HepG2 (cell line): ENCODE data around the gene YPEL5. TPM values are rescaled to one million over a fixed set of nuclear protein-coding genes. Genes with fewer than 3 reads are reported as not detected.

Source experiments
- ATAC-seq: fragments of 200-7000 bp; cut with Tn5 transposase; 3 replicates; pipeline ENCODE4 v1.9.1; 2020; ENCODE audit warnings: mild to moderate bottlenecking, moderate library complexity
- BruUV-seq: library from RNA; stranded (reverse); fragments of 400-500 nt; replicated peaks from 2 replicates; lab custom pipeline; 2021; lab: Mats Ljungman, UMichigan
- CTCF ChIA-PET: fragments of 300-600 bp; formaldehyde crosslinking; extraction: SDS; loops from one replicate; lab custom pipeline; 2021; ENCODE audit warnings: low total read pairs, inconsistent platforms, low intra/inter-chr PET ratio; lab: Yijun Ruan, JAX
- POLR2A ChIA-PET: fragments of 350-600 bp; sonication (Branson Sonifier 250); formaldehyde crosslinking; loops from one replicate; lab custom pipeline; 2020; ENCODE audit warnings: antibody characterized with exemption, inconsistent platforms; lab: Yijun Ruan, JAX
- DNase-seq: peaks from one replicate; pipeline ENCODE4 v3.0.0-alpha.2; 2015; ENCODE audit warnings: low spot score
- FAIRE-seq: peaks from 3 replicates; lab custom pipeline; 2011; peaks lifted over from hg19 to GRCh38; lab: Jason Lieb, UNC
- H2AFZ ChIP-seq: one replicate; pipeline ENCODE4 v1.6.1; 2011; ENCODE audit warnings: low read length, inconsistent platforms
- H3K27ac ChIP-seq: fragments of 300-600 bp; 3 replicates; pipeline ENCODE4 v1.8.0; 2011; ENCODE audit warnings: mixed run types, mild to moderate bottlenecking, mixed read lengths, low read length, inconsistent platforms; ENCODE audit not compliant: insufficient read depth; ENCODE audit errors: extremely low read length
- H3K27me3 ChIP-seq, 2 experiments: fragments of 200-600 bp in 1 of 2; 2 replicates in 1 of 2; 3 replicates in 1 of 2; pipeline versions ENCODE4 v1.6.0 to v1.8.0; 2011; ENCODE audit warnings: low read length in 2 of 2, mild to moderate bottlenecking in 2 of 2, moderate library complexity in 2 of 2, inconsistent platforms in 1 of 2; ENCODE audit not compliant: insufficient read depth in 2 of 2, control insufficient read depth in 1 of 2
- H3K36me3 ChIP-seq, 2 experiments: fragments of 200-600 bp in 1 of 2; replicated peaks in 1 of 2; 2 replicates in 1 of 2; 3 replicates in 1 of 2; pipeline versions ENCODE4 v1.5.1 to v1.8.0; 2011; ENCODE audit warnings: low read length in 2 of 2, inconsistent platforms in 1 of 2; ENCODE audit not compliant: insufficient read depth in 2 of 2, control insufficient read depth in 1 of 2
- H3K4me1 ChIP-seq: 2 replicates; pipeline ENCODE4 v1.5.1; 2012; ENCODE audit warnings: low read length, inconsistent platforms; ENCODE audit not compliant: insufficient read depth
- H3K4me2 ChIP-seq: 2 replicates; pipeline ENCODE4 v1.6.0; 2011; ENCODE audit warnings: low read depth, low read length, inconsistent platforms
- H3K4me3 ChIP-seq, 3 experiments: fragments of 200-600 bp in 1 of 3; sonication (generic), shearing (Covaris generic) in 1 of 3; replicated peaks in 1 of 3; 2 replicates each; pipeline ENCODE4 v1.5.1; 2011 to 2016; ENCODE audit warnings: low read length in 3 of 3, inconsistent platforms in 2 of 3, low read depth in 2 of 3, mild to moderate bottlenecking in 2 of 3, control low read depth in 1 of 3, mixed read lengths in 1 of 3; ENCODE audit not compliant: insufficient read depth in 1 of 3
- H3K79me2 ChIP-seq: one replicate; pipeline ENCODE4 v1.6.1; 2011; ENCODE audit warnings: low read length, inconsistent platforms; ENCODE audit not compliant: insufficient read depth
- H3K9ac ChIP-seq: 2 replicates; pipeline ENCODE4 v1.6.0; 2011; ENCODE audit warnings: mild to moderate bottlenecking, low read depth, low read length, inconsistent platforms; ENCODE audit not compliant: insufficient read depth
- H3K9me3 ChIP-seq: 2 replicates; pipeline ENCODE4 v1.5.1; 2012; ENCODE audit warnings: mild to moderate bottlenecking, low read length
- H4K20me1 ChIP-seq: 2 replicates; pipeline ENCODE4 v1.6.0; 2011; ENCODE audit warnings: inconsistent platforms, mild to moderate bottlenecking, low read length, moderate library complexity; ENCODE audit not compliant: insufficient read depth
- CCDC6 ChIP-seq: sonication (generic); formaldehyde crosslinking; IDR thresholded peaks from 2 replicates; pipeline ENCODE4 v1.8.1; 2022; ENCODE audit warnings: mild to moderate bottlenecking, missing genetic modification reagents, moderate library complexity
- MAFG ChIP-seq: sonication (generic); formaldehyde crosslinking; IDR thresholded peaks from 2 replicates; pipeline ENCODE4 v1.5.1; 2020; ENCODE audit warnings: mild to moderate bottlenecking, missing genetic modification reagents
- RFXANK ChIP-seq: IDR thresholded peaks from 2 replicates; pipeline ENCODE4 v1.6.1; 2016
- SP2 ChIP-seq: sonication (generic); formaldehyde crosslinking; IDR thresholded peaks from 2 replicates; pipeline ENCODE4 v1.5.1; 2020; ENCODE audit warnings: mild to moderate bottlenecking, missing genetic modification reagents
- TRIM24 ChIP-seq: sonication (generic); formaldehyde crosslinking; IDR thresholded peaks from 2 replicates; pipeline ENCODE4 v1.8.0; 2022; ENCODE audit warnings: mild to moderate bottlenecking, missing genetic modification reagents
- ZBTB10 ChIP-seq: sonication (generic); formaldehyde crosslinking; IDR thresholded peaks from 2 replicates; pipeline ENCODE4 v1.4.0; 2020; ENCODE audit warnings: missing genetic modification reagents, borderline replicate concordance
- ZBTB20 ChIP-seq: sonication (generic); formaldehyde crosslinking; IDR thresholded peaks from 2 replicates; pipeline ENCODE4 v1.8.1; 2023; ENCODE audit warnings: missing genetic modification reagents, low read depth, mild to moderate bottlenecking, borderline replicate concordance
- ZEB1 ChIP-seq: IDR thresholded peaks from 2 replicates; pipeline ENCODE4 v1.6.1; 2012; ENCODE audit warnings: mild to moderate bottlenecking, low read depth, inconsistent platforms; ENCODE audit not compliant: insufficient replicate concordance
- ZNF737 ChIP-seq: sonication (generic); formaldehyde crosslinking; IDR thresholded peaks from 2 replicates; pipeline ENCODE4 v1.5.0; 2020; ENCODE audit warnings: missing genetic modification reagents, mild to moderate bottlenecking, borderline replicate concordance
- ZNF816 ChIP-seq: sonication (generic); formaldehyde crosslinking; IDR thresholded peaks from 2 replicates; pipeline ENCODE4 v1.8.0; 2022; ENCODE audit warnings: missing genetic modification reagents, mild to moderate bottlenecking, borderline replicate concordance
- WGBS: methylation state at CpG from one replicate; pipeline ENCODE4 v1.1.6; 2017; ENCODE audit warnings: low lambda C conversion rate; 5-methylcytosine and 5-hydroxymethylcytosine counted together
- in situ Hi-C: cut with HindIII; loops from 2 replicates; pipeline ENCODE4 v1.10.0; 2017; ENCODE audit warnings: low pct_unique_long_range_greater_than_20kb; ENCODE audit not compliant: extremely low pct_ligation_motif_present
- intact Hi-C: fragments of 100-400 bp; cut with micrococcal nuclease; formaldehyde crosslinking; loops from one replicate; pipeline ENCODE4 v1.10.0; 2022; ENCODE audit not compliant: unreplicated experiment
- polyA plus RNA-seq, 8 experiments: library from polyadenylated mRNA; depleted of rRNA in 3 of 8; stranded (reverse) in 7 of 8; unstranded in 1 of 8; fragments of >200 nt; fragmentation: Illumina TruSeq in 4 of 8; extraction: Trizol in 4 of 8; gene quantifications; 2 replicates each; pipeline versions ENCODE4 v1.2.1 to v1.2.3, GENCODE V29; 2011 to 2016; ENCODE audit warnings: low read depth in 4 of 8, missing spikeins in 1 of 8, mixed read lengths in 1 of 8; ENCODE audit not compliant: insufficient read depth in 1 of 8
- total RNA-seq, 5 experiments: library from RNA; depleted of rRNA; stranded (reverse); fragments of >200 nt; fragmentation: Illumina TruSeq; extraction: Trizol; gene quantifications; 2 replicates each; pipeline ENCODE4 v1.2.3, GENCODE V29; 2016; ENCODE audit warnings: low read depth in 1 of 5
- TF ChIP-seq, protein P1 (sequence below): fragments of 450-650 bp; IDR thresholded peaks from 2 replicates; pipeline ENCODE4 v1.6.1; 2016
- TF ChIP-seq, protein P2 (sequence below): conservative IDR thresholded peaks from 2 replicates; pipeline ENCODE4 v1.6.1; 2018; ENCODE audit warnings: missing genetic modification reagents
- TF ChIP-seq, protein P3 (sequence below): sonication (generic); formaldehyde crosslinking; IDR thresholded peaks from 2 replicates; pipeline ENCODE4 v1.4.0; 2020; ENCODE audit warnings: mild to moderate bottlenecking, missing genetic modification reagents
- TF ChIP-seq, protein P4 (sequence below): sonication (generic); formaldehyde crosslinking; IDR thresholded peaks from 2 replicates; pipeline ENCODE4 v1.5.0; 2020; ENCODE audit warnings: missing genetic modification reagents

The YPEL5 gene
- total and polyA plus RNA-seq, 2 of the 13 experiments (the other 11 are each of a cell fraction or from before 2014, with no cell fraction given): 12.7 to 49.7 TPM

DNA sequence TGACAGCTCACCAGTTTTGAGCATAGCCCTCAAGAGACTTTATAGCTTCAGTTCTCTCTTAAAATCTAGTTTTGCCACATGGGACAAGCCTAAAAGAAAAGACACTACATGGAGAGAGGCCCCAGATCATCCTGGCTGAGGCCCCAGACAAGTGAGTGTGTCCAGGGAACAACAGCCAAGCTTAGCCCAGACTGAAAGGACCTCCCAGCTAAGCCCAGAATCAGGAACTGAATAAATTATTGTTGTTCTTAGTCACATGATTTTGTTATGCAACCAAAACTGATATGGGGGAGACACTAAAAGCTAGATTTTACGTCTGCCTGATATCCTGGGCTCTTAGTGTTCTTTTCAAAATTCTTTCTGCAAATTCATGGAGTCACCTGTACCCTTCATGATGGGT, 55.2 kb downstream of the YPEL5 start:
- Histone ChIP-seq H3K4me1 (no peaks in the 10 kb centered on the region), H3K9ac (no peak overlapping the region)
- WGBS: 4% methylated on average over 1 of the region's 1 CpG
- TF ChIP-seq ZNF737 (CRISPR knock-in tag) (no peak), RFXANK (CRISPR knock-in tag) (no peak), ZEB1 (no peak), MAFG (CRISPR knock-in tag) (no peak), ZBTB10 (no peak), ZBTB20 (CRISPR knock-in tag) (no peak), CCDC6 (CRISPR knock-in tag) (no peak), SP2 (CRISPR knock-in tag) (no peak), TRIM24 (CRISPR knock-in tag) (no peak), ZNF816 (no peak)
- TF ChIP-seq, protein P1, sequence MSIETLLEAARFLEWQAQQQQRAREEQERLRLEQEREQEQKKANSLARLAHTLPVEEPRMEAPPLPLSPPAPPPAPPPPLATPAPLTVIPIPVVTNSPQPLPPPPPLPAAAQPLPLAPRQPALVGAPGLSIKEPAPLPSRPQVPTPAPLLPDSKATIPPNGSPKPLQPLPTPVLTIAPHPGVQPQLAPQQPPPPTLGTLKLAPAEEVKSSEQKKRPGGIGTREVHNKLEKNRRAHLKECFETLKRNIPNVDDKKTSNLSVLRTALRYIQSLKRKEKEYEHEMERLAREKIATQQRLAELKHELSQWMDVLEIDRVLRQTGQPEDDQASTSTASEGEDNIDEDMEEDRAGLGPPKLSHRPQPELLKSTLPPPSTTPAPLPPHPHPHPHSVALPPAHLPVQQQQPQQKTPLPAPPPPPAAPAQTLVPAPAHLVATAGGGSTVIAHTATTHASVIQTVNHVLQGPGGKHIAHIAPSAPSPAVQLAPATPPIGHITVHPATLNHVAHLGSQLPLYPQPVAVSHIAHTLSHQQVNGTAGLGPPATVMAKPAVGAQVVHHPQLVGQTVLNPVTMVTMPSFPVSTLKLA: no peak
- TF ChIP-seq, protein P2, sequence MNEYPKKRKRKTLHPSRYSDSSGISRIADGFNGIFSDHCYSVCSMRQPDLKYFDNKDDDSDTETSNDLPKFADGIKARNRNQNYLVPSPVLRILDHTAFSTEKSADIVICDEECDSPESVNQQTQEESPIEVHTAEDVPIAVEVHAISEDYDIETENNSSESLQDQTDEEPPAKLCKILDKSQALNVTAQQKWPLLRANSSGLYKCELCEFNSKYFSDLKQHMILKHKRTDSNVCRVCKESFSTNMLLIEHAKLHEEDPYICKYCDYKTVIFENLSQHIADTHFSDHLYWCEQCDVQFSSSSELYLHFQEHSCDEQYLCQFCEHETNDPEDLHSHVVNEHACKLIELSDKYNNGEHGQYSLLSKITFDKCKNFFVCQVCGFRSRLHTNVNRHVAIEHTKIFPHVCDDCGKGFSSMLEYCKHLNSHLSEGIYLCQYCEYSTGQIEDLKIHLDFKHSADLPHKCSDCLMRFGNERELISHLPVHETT (CRISPR knock-in tag): no peak
- TF ChIP-seq, protein P3, sequence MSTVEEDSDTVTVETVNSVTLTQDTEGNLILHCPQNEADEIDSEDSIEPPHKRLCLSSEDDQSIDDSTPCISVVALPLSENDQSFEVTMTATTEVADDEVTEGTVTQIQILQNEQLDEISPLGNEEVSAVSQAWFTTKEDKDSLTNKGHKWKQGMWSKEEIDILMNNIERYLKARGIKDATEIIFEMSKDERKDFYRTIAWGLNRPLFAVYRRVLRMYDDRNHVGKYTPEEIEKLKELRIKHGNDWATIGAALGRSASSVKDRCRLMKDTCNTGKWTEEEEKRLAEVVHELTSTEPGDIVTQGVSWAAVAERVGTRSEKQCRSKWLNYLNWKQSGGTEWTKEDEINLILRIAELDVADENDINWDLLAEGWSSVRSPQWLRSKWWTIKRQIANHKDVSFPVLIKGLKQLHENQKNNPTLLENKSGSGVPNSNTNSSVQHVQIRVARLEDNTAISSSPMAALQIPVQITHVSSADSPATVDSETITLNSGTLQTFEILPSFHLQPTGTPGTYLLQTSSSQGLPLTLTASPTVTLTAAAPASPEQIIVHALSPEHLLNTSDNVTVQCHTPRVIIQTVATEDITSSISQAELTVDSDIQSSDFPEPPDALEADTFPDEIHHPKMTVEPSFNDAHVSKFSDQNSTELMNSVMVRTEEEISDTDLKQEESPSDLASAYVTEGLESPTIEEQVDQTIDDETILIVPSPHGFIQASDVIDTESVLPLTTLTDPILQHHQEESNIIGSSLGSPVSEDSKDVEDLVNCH: no peak
- TF ChIP-seq, protein P4, sequence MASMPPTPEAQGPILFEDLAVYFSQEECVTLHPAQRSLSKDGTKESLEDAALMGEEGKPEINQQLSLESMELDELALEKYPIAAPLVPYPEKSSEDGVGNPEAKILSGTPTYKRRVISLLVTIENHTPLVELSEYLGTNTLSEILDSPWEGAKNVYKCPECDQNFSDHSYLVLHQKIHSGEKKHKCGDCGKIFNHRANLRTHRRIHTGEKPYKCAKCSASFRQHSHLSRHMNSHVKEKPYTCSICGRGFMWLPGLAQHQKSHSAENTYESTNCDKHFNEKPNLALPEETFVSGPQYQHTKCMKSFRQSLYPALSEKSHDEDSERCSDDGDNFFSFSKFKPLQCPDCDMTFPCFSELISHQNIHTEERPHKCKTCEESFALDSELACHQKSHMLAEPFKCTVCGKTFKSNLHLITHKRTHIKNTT (CRISPR knock-in tag): no peak

More for the DNA sequence above, 55.2 kb downstream of the YPEL5 start:
- Histone ChIP-seq H3K9me3 (no peaks in the 10 kb centered on the region), H3K4me3 (no peak overlapping the region), H3K79me2 (no peaks in the 10 kb centered on the region), H3K4me2 (no peak overlapping the region), H3K27me3 (peaks cover 0 to 15% of the 10 kb centered on the region in 2 experiments; a peak in 3 of 5 replicates), H3K27ac (no peak overlapping the region), H4K20me1 (no peaks in the 10 kb centered on the region), H3K36me3 (no peaks in the 10 kb centered on the region), H2AFZ (no peak overlapping the region)
- FAIRE-seq (peak; percentile 12), DNase-seq (no peak), ATAC-seq (no peak)
- intact Hi-C loops (no loop called here), in situ Hi-C loops (loop anchor here (25.0 kb wide), 2 partner anchors 960 to 1135 kb away; no protein-coding TSS in a partner anchor)
- no TSS peak for BruUV-seq
- POLR2A ChIA-PET: no interaction called here
- CTCF ChIA-PET: no interaction called here
